ENCODE measurements around the gene PDE4B.

PDE4B gene

DNA sequence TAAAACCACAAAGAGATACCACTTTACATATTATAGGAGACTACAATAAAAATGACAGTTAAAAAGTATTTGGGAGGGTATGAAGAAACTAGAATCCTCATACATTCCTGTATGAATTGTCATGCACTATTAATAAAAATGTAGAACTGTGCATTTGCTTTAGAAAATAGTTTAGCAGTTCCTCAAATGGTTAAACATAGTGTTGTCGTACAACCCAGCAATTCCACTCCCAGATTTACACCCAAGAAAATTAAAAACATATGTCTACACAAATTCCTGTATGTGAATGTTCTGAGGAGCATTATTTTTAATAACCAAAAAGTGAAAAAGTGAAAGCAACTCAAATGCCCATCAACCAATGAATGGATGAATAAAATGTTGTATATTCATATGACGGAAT, 23.1 kb upstream of the PDE4B start:
- Histone ChIP-seq H3K36me3 (ENCODE audit: control insufficient read depth, insufficient read depth, low read length) (no peaks in the 10 kb centered on the region), H3K27me3 (replicated peaks; ENCODE audit: control insufficient read depth, insufficient read depth, low read length) (no peaks in the 10 kb centered on the region), H3K4me3 (replicated peaks; ENCODE audit: low read depth, low read length) (no peak overlapping the region)
- no peak for DNase-seq (ENCODE audit: extremely low read depth, insufficient read length)
- TF ChIP-seq, protein P1, sequence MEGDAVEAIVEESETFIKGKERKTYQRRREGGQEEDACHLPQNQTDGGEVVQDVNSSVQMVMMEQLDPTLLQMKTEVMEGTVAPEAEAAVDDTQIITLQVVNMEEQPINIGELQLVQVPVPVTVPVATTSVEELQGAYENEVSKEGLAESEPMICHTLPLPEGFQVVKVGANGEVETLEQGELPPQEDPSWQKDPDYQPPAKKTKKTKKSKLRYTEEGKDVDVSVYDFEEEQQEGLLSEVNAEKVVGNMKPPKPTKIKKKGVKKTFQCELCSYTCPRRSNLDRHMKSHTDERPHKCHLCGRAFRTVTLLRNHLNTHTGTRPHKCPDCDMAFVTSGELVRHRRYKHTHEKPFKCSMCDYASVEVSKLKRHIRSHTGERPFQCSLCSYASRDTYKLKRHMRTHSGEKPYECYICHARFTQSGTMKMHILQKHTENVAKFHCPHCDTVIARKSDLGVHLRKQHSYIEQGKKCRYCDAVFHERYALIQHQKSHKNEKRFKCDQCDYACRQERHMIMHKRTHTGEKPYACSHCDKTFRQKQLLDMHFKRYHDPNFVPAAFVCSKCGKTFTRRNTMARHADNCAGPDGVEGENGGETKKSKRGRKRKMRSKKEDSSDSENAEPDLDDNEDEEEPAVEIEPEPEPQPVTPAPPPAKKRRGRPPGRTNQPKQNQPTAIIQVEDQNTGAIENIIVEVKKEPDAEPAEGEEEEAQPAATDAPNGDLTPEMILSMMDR (IDR thresholded peaks at IDR 0.05; ENCODE audit: insufficient read depth, low read length, poor library complexity, severe bottlenecking), result no peak

GRCh38 chr1:65772607-65773006, 20.1 kb upstream of the PDE4B start:
- H3K27me3 ChIP-seq (replicated peaks; ENCODE audit: control insufficient read depth, insufficient read depth, low read length), result no peaks in the 10 kb centered on the region

GRCh38 chr1:65773391-65774123, 19.1 kb upstream of the PDE4B start:
- no peak for DNase-seq (ENCODE audit: extremely low read depth, insufficient read length)
- Histone ChIP-seq H3K36me3 (ENCODE audit: control insufficient read depth, insufficient read depth, low read length) (no peaks in the 10 kb centered on the region), H3K4me3 (replicated peaks; ENCODE audit: low read depth, low read length) (no peak overlapping the region), H3K27me3 (replicated peaks; ENCODE audit: control insufficient read depth, insufficient read depth, low read length) (no peaks in the 10 kb centered on the region)
- TF ChIP-seq, protein P1 (IDR thresholded peaks at IDR 0.05; ENCODE audit: insufficient read depth, low read length, poor library complexity, severe bottlenecking), result no peak

More at GRCh38 chr1:65772607-65773006, 20.1 kb upstream of the PDE4B start:
- Histone ChIP-seq H3K4me3 (replicated peaks; ENCODE audit: low read depth, low read length) (no peak overlapping the region), H3K36me3 (ENCODE audit: control insufficient read depth, insufficient read depth, low read length) (no peaks in the 10 kb centered on the region)
- TF ChIP-seq, protein P1 (IDR thresholded peaks at IDR 0.05; ENCODE audit: insufficient read depth, low read length, poor library complexity, severe bottlenecking), result no peak
- no peak for DNase-seq (ENCODE audit: extremely low read depth, insufficient read length)

DNA sequence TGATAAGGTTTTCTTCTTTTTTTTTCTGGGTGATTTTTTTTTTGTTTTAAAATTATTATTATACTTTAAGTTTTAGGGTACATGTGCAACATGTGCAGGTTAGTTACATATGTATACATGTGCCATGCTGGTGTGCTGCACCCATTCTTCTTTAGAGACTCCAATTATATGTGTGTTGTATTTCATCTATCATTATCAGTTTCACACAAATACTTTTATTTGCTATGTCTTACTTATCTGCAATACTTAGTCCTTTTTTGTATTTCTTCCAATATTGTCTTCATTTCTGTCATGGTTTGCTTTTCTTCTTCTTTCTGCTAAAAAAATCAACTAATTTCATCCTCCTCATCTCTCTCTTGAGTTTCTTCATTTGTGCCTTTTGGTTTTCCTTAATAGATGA, 3.9 kb upstream of the PDE4B start:
- H3K27me3 ChIP-seq (replicated peaks; ENCODE audit: control insufficient read depth, insufficient read depth, low read length), result no peaks in the 10 kb centered on the region; the same call in 1 of the 2 replicates
- TF ChIP-seq, protein P1 (IDR thresholded peaks at IDR 0.05; ENCODE audit: insufficient read depth, low read length, poor library complexity, severe bottlenecking), result no peak
- no peak for DNase-seq (ENCODE audit: extremely low read depth, insufficient read length)
- no peaks in the 10 kb centered on the region for H3K36me3 ChIP-seq (ENCODE audit: control insufficient read depth, insufficient read depth, low read length)
- H3K4me3 ChIP-seq (replicated peaks; ENCODE audit: low read depth, low read length), result no peak overlapping the region

DNA sequence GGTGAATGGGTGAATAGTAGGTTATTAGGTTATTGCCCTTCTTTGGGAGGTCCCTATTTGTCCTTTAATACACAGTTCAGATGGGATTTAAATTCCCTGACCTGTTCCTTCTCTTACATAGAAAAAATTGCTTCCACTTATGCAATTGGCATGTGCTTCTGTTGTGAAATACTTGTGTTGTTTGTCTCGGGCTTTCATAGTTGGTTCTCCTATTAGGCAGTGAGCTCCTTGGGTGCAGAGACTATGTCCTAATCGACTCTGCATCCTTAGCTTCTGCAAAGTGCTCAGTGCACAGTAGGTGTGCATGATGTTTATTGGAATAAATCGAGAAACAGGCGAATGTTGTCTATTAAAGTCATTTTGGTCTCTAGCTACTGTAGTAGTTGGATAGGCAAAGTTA, 1.3 kb upstream of the PDE4B start:
- Histone ChIP-seq H3K27me3 (replicated peaks; ENCODE audit: control insufficient read depth, insufficient read depth, low read length) (no peaks in the 10 kb centered on the region; the same call in 1 of the 2 replicates), H3K36me3 (ENCODE audit: control insufficient read depth, insufficient read depth, low read length) (no peaks in the 10 kb centered on the region), H3K4me3 (replicated peaks; ENCODE audit: low read depth, low read length) (no peak overlapping the region)
- DNase-seq (ENCODE audit: extremely low read depth, insufficient read length), result no peak
- TF ChIP-seq, protein P1 (IDR thresholded peaks at IDR 0.05; ENCODE audit: insufficient read depth, low read length, poor library complexity, severe bottlenecking), result no peak
